Stomach (tissue), 9 donors: Measurements from ENCODE around the gene CAPN8. TPM values are rescaled to one million over a fixed set of nuclear protein-coding genes. Genes with fewer than 3 reads are reported as not detected.
A peak's percentile ranks its signal among the peaks of the same experiment; 100 is the strongest.

Experiments used
- DNase-seq, 2 donors: peaks; one replicate each; pipeline versions ENCODE4 v3.0.0 to v3.0.0-alpha.2; 2013 to 2019
- H3K27ac ChIP-seq, 5 donors: fragments of 200-600 bp in 4 of 5; sonication (generic) in 4 of 5; one replicate each; pipeline ENCODE4 v1.5.1; 2013 to 2019; ENCODE audit warnings: mild to moderate bottlenecking in 1 of 5, moderate library complexity in 1 of 5
- H3K27me3 ChIP-seq, 3 donors: fragments of 200-600 bp; sonication (generic); one replicate each; pipeline ENCODE4 v1.5.1; 2017 to 2019; ENCODE audit warnings: mixed run types in 1 of 3
- H3K36me3 ChIP-seq, 4 donors: fragments of 200-600 bp; sonication (generic); 1 replicate in 3 of 4; 2 replicates in 1 of 4; pipeline ENCODE4 v1.5.1; 2016 to 2019
- H3K4me1 ChIP-seq, 4 donors: fragments of 200-600 bp; sonication (generic); one replicate each; pipeline ENCODE4 v1.5.1; 2016 to 2019
- H3K4me3 ChIP-seq, 4 donors: fragments of 200-600 bp; sonication (generic) in 3 of 4; one replicate each; pipeline ENCODE4 v1.5.1; 2016 to 2019; ENCODE audit warnings: mild to moderate bottlenecking in 1 of 4
- H3K9me3 ChIP-seq, 4 donors: fragments of 200-600 bp; sonication (generic); one replicate each; pipeline ENCODE4 v1.5.1; 2016 to 2019
- CTCF ChIP-seq, 7 experiments: fragments of 450-650 bp in 4 of 7; fragments of 200-600 bp in 3 of 7; sonication (generic) in 3 of 7; IDR thresholded peaks; one replicate each; pipeline ENCODE4 v1.5.1; 2016 to 2019; ENCODE audit warnings: antibody characterized with exemption in 7 of 7, control low read depth in 2 of 7, mild to moderate bottlenecking in 1 of 7
- EP300 ChIP-seq: sonication (generic); formaldehyde crosslinking; IDR thresholded peaks from one replicate; pipeline ENCODE4 v1.6.1; 2017; ENCODE audit warnings: antibody characterized with exemption
- POLR2A ChIP-seq, 4 donors: fragments of 450-650 bp; IDR thresholded peaks; one replicate each; pipeline ENCODE4 v1.6.1; 2016; ENCODE audit warnings: antibody characterized with exemption in 4 of 4, control low read depth in 2 of 4, mild to moderate bottlenecking in 1 of 4, moderate library complexity in 1 of 4
- POLR2AphosphoS5 ChIP-seq, 3 donors: sonication (generic); formaldehyde crosslinking; IDR thresholded peaks; one replicate each; pipeline ENCODE4 v1.6.1; 2016; ENCODE audit warnings: antibody characterized with exemption in 3 of 3
- WGBS, 5 donors: extraction: QIAGEN DNeasy Blood & Tissue Kit in 3 of 5; methylation state at CpG; one replicate each; pipeline versions ENCODE4 v1.1.5 to v1.1.7; 2013 to 2018; 5-methylcytosine and 5-hydroxymethylcytosine counted together
- intact Hi-C: fragments of 100-400 bp; cut with DNase I; formaldehyde crosslinking; loops from one replicate; pipeline ENCODE4 v1.15.1; 2023; ENCODE audit warnings: low total_unique reads
- polyA plus RNA-seq, 3 donors: library from polyadenylated mRNA; stranded (reverse); fragments of 200-250 nt; gene quantifications; one replicate each; pipeline ENCODE4 v1.2.3, GENCODE V29; 2013
- total RNA-seq, 5 donors: library from RNA; depleted of rRNA; stranded (reverse); fragments of >200 nt; gene quantifications; one replicate each; pipeline versions ENCODE4 v1.1.0 to v1.2.3, GENCODE V29; 2014 to 2016
- donor health status: healthy with polysubstance abuse.
- donor health status: Bipolar disorder and iron deficiency.
- donor health status: healthy.

Gene CAPN8
- total and polyA plus RNA-seq, 8 donors = 28.3 to 581 (median 134) TPM

GRCh38 chr1:223678841-223679240 is 13.3 kb upstream of the CAPN8 start:
- TF ChIP-seq EP300 (no peak), CTCF (IDR thresholded peaks at IDR 0.05) (no peak), POLR2A (IDR thresholded peaks at IDR 0.05) (no peak), POLR2AphosphoS5 (IDR thresholded peaks at IDR 0.05) (no peak)
- intact Hi-C loops = no loop called here
- Histone ChIP-seq H3K4me1 (no peaks in the 10 kb centered on the region), H3K27me3 (no peaks in the 10 kb centered on the region), H3K4me3 (no peak overlapping the region), H3K36me3 (no peaks in the 10 kb centered on the region), H3K9me3 (peaks cover 0 to 11% (median 4%) of the 10 kb centered on the region in 4 donors), H3K27ac (no peak overlapping the region)
- no peak for DNase-seq
- 79 to 90% (median 87%) methylated on average over 6 of the region's 6 CpGs for WGBS, 5 donors

- Histone ChIP-seq H3K27ac (no peak overlapping the region), H3K4me1 (peaks cover 0 to 2% (median 0%) of the 10 kb centered on the region in 4 donors), H3K36me3 (no peaks in the 10 kb centered on the region), H3K9me3 (peaks cover 0 to 17% (median 6%) of the 10 kb centered on the region in 4 donors), H3K4me3 (no peak overlapping the region), H3K27me3 (no peaks in the 10 kb centered on the region)
- TF ChIP-seq EP300 (no peak), POLR2AphosphoS5 (IDR thresholded peaks at IDR 0.05) (no peak), POLR2A (IDR thresholded peaks at IDR 0.05) (no peak), CTCF (IDR thresholded peaks at IDR 0.05) (no peak)
- intact Hi-C loops = no loop called here
- DNase-seq = no peak
- 68 to 74% (median 71%) methylated on average over 5 of the region's 5 CpGs for WGBS, 5 donors
Measured at GRCh38 chr1:223674119-223674890, 8.8 kb upstream of the CAPN8 start.

- 65 to 68% (median 67%) methylated on average over 7 of the region's 7 CpGs for WGBS, 5 donors
- peak; percentile 61 to 70 for DNase-seq
- intact Hi-C loops = no loop called here
- no peak overlapping the region for H3K4me3 ChIP-seq
- no peaks in the 10 kb centered on the region for H3K27me3 ChIP-seq
- no peaks in the 10 kb centered on the region for H3K36me3 ChIP-seq
- no peak for TF ChIP-seq EP300
- peak in 4 of 7 experiments; percentile 31 to 57 (median 46) for TF ChIP-seq CTCF (IDR thresholded peaks at IDR 0.05)
- H3K27ac ChIP-seq = no peak overlapping the region
- H3K4me1 ChIP-seq = peaks cover 7 to 30% (median 13%) of the 10 kb centered on the region in 4 donors
- peaks cover 0 to 15% (median 6%) of the 10 kb centered on the region in 4 donors for H3K9me3 ChIP-seq
Measured at GRCh38 chr1:223670458-223671159, 5.1 kb upstream of the CAPN8 start.

GRCh38 chr1:223669003-223669795 is 3.7 kb upstream of the CAPN8 start:
- Histone ChIP-seq H3K9me3 (peaks cover 0 to 10% (median 4%) of the 10 kb centered on the region in 4 donors), H3K4me3 (no peak overlapping the region), H3K27ac (no peak overlapping the region), H3K36me3 (no peaks in the 10 kb centered on the region), H3K4me1 (peaks cover 7 to 30% (median 13%) of the 10 kb centered on the region in 4 donors), H3K27me3 (no peaks in the 10 kb centered on the region)
- WGBS, 5 donors = 64 to 81% (median 72%) methylated on average over 4 to 6 of the region's 6 CpGs
- no peak for TF ChIP-seq EP300
- TF ChIP-seq CTCF (IDR thresholded peaks at IDR 0.05) = no peak
- no peak for TF ChIP-seq POLR2A (IDR thresholded peaks at IDR 0.05)
- no peak for TF ChIP-seq POLR2AphosphoS5 (IDR thresholded peaks at IDR 0.05)
- intact Hi-C loops = no loop called here
- DNase-seq = no peak
